T-helper 1 cell treated with Interleukin-12 subunit alpha and Interleukin-12 subunit beta and Interleukin-4 antibody, amounts not matched to agents 30 ng/mL and 1 ng/mL, for 36 hours (primary cell): Measurements from ENCODE around the gene MYH3. TPM values are rescaled to one million over a fixed set of nuclear protein-coding genes. Genes with fewer than 3 reads are reported as not detected.

Source experiments
- intact Hi-C: fragments of 100-400 bp; cut with micrococcal nuclease; formaldehyde crosslinking; loops from one replicate; pipeline ENCODE4 v1.15.1; 2024
- total RNA-seq: library from RNA; stranded (reverse); gene quantifications from 2 replicates; pipeline ENCODE4 v1.2.3, GENCODE V29; 2022

MYH3 gene
- total RNA-seq, 1 donor from 2014 or later: 6.1 TPM

DNA sequence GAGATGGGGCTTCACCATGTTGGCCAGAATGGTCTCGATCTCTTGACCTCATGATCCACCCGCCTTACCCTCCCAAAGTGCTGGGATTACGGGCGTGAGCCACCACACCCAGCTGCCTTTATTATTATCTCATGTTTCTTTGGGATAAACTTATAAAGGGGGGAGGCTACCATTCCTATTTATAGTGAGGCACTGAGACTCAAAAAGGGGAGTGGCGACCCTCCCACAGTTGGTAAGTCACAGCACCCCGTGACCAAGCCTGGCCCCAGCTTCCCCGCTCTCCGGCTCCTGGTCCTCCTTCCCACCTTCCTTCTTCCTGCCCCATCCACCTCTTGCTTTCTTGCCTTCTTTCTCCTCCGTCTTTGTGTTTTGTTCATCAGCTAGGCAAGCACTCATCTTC lies 5.2 kb downstream of the MYH3 start:
- intact Hi-C loops: no loop called here

- intact Hi-C loops: loop anchor here (5.0 kb wide), 2 partner anchors 48 to 493 kb away; partner anchors contain the start of genes ADPRM and SCO1
Measured at GRCh38 chr17:10649602-10650001, 7.5 kb downstream of the MYH3 start.

GRCh38 chr17:10648956-10649355 lies 8.2 kb downstream of the MYH3 start:
- intact Hi-C loops: loop anchor here (5.0 kb wide), 2 partner anchors 48 to 493 kb away; partner anchors contain the start of genes ADPRM and SCO1

DNA sequence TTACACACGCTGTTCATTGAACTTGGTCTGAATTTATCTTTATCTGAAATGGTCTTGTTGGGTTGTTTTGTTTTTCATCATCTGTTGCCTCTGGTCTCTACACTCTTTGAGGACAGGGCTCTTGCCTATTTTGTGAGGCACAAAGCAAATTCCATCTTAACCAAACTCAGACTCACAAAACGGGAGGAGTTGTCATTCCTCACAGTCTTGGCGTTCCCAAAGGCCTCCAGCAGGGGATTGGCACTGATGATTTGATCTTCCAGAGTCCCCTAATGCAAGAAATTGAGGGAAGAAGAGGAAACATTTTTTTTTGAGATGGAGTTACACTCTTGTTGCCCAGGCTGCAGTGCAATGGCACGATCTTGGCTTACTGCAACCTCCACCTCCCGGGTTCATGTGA lies 8.7 kb downstream of the MYH3 start:
- intact Hi-C loops: loop anchor here (5.0 kb wide), 2 partner anchors 49 to 494 kb away; partner anchors contain the start of genes ADPRM and SCO1

DNA sequence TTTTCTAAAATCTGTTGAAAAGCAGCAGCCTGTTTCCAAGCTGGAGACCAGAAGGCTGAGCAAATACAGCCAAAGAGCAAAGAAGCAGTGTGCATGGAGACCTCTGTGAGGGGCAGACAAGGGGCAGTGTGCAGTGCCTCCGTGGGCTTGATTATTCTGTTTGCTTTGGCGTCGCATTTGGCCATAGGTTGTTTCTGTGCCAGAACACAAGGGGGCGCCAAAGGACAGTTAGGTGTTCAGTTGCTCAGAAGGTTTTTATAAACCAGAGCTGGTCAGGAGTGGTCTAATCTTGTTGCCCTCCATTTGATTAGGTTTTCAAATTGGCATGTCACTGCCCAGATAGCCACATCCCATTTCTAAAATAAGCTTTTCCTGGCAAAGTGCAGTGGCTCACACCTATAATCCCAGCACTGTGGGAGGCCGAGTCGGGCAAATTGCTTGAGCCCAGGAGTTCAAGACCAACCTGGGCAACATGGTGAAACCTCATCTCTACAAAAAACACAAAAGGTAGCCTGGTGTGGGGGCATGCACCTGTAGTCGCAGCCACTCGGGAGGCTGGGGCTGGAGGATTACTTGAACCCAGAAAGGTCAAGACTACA lies 10.6 kb downstream of the MYH3 start:
- intact Hi-C loops: loop anchor here (1.0 to 5.0 kb wide), 5 partner anchors 38 to 496 kb away; partner anchors contain the start of genes ADPRM and SCO1

DNA sequence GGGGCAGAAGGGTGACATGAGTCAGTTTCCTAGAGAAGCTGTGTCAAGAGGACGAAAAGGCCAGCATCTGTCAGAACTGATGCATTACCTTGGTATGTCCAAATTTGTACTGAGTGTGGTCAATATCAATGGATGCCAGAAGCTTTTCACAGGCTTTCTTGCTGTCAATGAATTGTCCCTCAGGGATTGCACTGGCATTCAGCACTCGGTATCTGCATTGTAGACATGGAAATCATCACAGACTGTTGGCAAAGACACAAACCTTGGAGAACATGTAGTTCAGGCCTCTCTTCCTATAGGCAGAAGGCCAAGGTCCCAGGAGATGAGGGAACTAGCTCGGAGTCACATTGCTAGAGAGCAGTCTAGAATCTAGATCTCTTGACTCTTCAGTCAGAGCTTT lies 16.6 kb downstream of the MYH3 start:
- intact Hi-C loops: no loop called here

DNA sequence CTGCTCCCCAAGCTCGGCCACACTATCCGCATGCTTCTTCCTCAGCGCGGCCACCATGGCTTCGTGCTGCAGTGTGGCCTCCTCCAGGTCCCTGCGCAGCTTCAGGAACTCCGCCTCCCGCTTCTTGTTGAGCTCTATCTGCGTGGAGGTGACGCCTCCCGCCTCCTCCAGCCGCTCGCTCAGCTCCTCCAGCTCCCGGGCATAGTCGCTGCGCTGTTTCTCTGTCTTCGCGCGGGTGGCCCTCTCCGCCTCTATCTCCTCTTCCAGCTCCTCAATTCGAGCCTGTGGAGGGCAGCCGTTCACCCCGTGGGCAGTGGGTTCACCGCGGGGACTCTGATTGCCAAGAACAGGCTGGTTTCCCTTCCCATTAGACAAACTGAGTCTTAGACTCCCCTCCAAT lies 19.0 kb downstream of the MYH3 start:
- intact Hi-C loops: no loop called here

- intact Hi-C loops: no loop called here
Measured at GRCh38 chr17:10635290-10635689, 21.8 kb downstream of the MYH3 start.

- intact Hi-C loops: no loop called here
Measured at GRCh38 chr17:10633738-10634379, 23.2 kb downstream of the MYH3 start.

DNA sequence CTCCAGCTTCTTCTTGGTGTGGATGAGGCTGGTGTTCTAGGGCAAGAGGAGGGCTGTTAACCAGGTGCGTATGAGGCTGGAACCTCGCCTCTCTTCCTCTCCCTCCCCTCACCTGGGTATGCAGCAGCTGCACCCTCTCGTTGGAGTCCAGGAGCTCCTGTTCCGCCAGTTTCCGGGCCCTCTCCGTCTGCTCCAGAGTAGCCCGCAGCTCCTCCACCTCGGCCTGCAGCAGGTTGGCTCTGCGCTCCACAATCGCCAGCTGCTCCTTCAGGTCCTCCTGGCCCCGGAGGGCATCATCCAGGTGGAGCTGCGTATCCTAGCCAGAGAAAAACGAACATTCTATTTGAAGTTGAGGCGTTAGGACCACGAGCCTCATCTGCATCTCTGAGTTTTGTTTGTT lies 25.4 kb downstream of the MYH3 start:
- intact Hi-C loops: loop anchor here (1.0 kb wide), 1 partner anchor 214 kb away; no protein-coding TSS in a partner anchor

DNA sequence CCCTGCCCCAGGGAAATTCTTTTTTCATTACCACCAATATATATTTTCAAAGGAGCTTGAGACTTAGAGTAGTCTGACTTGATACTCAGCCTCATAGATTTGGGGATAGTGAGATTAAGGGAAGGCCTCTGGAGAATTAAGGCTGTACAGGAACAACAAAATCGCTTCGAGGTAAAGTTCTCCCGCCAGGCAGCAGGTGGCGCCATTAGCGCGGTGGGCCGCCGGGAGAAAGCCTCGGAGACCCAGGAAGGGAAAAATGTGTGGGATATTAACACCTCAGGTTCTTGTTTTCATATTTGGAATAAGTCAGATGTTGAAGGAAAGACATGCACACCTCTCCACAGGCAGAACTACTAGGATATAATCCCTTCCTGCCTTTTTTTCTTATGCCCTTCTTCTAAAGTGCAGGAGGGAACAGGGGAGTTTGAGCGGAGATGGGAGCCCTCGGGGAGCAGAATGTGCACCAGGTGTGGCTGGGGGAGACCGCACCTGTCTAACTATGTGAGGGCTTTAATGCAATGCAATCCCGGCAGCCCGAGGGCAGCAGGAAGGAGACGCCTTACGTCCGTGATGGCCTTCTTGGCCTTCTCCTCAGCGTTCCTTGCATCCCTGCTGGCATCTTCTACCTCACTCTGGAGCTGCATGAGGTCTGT lies 25.9 kb downstream of the MYH3 start:
- intact Hi-C loops: loop anchor here (1.0 kb wide), 1 partner anchor 214 kb away; no protein-coding TSS in a partner anchor

DNA sequence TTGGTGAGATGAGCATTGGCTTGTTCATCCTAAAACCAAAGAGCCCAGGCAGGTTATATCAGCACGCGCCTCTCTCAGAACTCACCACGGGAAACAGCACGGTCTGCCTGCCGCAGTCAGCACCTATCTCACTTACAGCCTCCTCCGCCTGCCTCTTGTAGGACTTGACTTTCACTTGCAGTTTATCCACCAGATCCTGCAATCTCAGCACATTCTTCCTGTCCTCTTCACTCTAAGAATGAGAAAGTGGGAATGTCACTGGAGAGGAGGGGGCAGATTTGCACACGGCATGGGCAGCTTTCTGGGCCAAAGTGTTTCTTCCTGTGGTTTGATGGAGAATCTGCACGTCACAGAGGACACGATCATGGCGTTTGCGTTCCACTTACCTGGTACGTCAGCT lies 27.4 kb downstream of the MYH3 start:
- intact Hi-C loops: no loop called here

DNA sequence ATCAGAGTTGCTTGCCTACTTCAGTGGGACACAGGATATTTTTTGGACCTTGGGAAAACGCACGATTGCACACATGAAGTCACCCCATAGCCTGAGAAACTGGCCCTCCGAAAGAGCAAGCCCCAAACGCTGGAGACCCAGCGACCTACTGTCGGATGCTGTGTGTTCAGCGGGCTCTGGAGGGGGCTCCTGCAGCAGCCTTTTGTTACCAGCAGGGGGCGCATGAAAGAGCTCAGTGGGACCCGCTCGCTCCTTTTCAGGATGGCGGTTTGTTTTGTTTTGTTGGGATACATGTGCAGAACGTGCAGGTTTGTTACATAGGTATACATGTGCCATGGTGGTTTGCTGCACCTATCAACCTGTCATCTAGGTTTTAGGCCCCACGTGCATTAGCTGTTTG lies 28.4 kb downstream of the MYH3 start:
- intact Hi-C loops: no loop called here

DNA sequence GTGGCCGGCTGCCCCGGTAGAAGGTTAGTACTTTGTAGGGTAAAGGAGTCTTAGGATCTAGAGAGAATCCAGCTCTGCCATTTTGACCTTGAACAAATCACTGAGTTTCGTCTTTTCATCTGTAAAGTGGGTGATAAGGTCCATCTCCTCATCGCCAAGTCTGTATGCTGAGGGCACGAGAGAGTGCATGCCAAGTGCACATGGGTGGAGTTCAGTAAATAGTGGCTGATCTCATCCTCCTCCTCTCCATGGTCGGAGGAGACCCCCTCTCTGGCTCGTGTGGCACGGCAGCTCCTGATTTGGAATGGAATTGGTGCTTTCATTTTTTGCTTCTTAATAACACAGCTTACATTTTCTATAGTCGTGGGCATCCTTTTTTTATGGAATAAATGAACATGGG lies 30.7 kb downstream of the MYH3 start:
- intact Hi-C loops: no loop called here

DNA sequence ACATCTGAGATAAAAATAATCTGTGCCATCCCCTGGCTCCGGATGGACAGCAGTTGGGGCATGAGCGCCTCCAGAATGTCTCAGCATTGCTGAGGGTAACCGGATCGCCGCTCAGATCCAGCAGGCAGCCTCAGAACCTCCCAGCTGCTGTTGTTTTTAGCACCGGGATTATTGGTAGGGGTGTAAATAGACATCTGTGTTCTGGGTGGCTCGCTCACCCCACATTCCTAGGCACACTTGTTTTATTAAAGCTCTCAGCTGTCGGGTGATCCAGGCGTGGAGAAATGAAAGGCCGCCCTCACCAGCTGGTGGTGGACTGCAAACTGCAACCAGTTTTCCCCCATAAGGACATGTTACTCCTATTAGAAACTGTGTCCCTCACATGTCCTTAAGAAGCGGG lies 32.1 kb downstream of the MYH3 start:
- intact Hi-C loops: no loop called here

DNA sequence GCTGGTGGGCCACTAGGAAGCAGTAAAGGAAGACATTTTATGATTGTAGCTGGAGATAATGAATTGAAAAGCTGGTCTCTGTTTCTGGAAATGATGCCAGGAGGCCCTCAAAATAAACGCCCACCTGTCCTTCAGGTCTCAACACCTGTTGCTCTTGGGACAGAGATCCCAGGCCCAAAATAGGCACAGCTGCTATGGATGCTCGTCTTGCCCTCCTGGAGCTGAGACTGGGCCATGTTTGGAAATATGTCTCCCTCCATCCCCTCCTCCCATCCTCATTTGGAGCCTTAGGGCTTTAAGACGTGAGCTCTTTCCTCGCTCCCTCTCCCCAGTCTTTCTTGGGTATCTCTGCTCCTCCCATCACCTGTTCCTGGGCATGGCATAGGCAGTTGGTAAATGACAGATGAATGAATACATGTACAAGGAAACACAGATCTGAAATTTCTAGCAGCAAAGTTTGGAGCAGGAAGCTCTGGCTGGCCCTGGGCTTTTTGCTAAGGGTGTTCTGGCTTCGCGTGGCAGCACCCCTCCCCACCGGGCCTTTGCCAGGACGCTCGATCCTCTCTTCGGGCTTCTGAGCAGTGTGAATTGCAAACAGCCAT lies 33.3 kb downstream of the MYH3 start:
- intact Hi-C loops: no loop called here

- intact Hi-C loops: no loop called here
Measured at GRCh38 chr17:10622617-10623485, 34.3 kb downstream of the MYH3 start.

DNA sequence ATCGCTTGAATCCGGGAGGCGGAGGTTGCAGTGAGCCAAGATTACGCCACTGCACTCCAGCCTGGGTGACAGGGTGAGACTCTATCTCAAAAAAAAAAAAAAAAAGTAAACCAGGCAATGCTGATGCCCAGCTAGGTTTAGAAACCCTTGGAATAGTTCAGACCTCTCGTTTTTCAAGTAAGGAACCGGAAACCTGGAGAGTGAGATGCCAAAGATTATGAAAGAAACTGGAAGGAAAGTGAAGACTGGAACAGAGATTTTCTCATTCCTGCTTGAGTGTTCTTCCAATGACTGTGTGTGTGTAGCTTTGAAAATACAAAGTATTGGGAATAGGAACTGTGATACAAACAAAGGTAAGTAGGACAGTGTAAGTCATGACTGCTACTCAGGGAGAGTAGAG lies 35.7 kb downstream of the MYH3 start:
- intact Hi-C loops: no loop called here

DNA sequence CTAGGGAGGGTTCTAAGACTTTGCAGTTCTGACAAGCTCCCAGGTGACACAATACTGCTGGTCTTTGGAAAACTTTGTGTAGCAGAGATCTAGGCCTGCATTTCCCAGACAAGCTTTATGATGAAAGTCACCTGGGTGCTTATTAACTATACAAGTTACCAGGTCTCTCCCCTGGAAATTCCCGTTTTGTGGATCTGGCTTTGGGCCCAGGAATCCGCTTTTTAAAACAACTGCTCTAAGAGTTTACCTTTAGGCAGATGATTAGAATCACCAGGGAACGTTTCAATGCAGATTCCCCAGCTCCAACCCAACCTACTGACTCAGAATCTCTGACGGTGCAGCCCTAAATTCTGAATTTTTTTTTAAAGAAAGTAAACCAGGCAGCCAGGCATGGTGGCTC lies 36.3 kb downstream of the MYH3 start:
- intact Hi-C loops: no loop called here

DNA sequence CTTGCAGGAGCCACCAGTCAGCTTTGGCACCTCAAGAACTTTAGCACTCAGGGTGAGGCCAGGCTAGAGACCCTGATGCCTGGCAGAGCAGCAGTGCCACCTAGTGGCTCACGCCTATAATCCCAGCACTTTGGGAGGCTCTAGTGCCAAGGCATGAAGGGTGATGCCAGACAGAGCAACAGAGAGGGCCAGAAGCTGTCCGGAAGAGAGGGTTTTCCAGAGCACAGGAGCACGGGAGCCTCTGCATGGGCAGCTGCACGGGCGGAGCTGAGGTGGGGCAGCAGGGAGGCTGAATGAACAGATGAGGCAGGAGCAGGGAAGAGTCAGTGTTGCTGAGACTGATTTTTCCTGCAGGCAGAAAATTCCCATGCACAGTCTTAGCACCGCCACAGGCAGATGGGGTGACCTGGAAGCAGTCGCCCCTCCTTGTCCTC lies 38.9 kb downstream of the MYH3 start:
- intact Hi-C loops: loop anchor here (1.0 kb wide), 3 partner anchors 291 to 694 kb away; no protein-coding TSS in a partner anchor

- intact Hi-C loops: no loop called here
Measured at GRCh38 chr17:10617120-10617505, 40.0 kb downstream of the MYH3 start.
